OCI-LY7 (cell line): ENCODE results near the gene DDX56. TPM values are rescaled to one million over a fixed set of nuclear protein-coding genes. Genes with fewer than 3 reads are reported as not detected.

Source experiments
- BruUV-seq: library from RNA; stranded (reverse); fragments of 400-500 nt; replicated peaks from 2 replicates; lab custom pipeline; 2021; lab: Mats Ljungman, UMichigan
- CTCF ChIA-PET: fragments of 300-600 bp; sonication (Branson Sonifier 250); formaldehyde crosslinking; loops from one replicate; lab custom pipeline; 2022; ENCODE audit warnings: antibody characterized with exemption; ENCODE audit not compliant: unreplicated experiment; lab: Charles Lee
- POLR2A ChIA-PET: fragments of 300-600 bp; sonication (Branson Sonifier 250); formaldehyde crosslinking; loops from one replicate; lab custom pipeline; 2022; ENCODE audit warnings: antibody characterized with exemption; lab: Charles Lee
- DNase-seq: peaks from one replicate; pipeline ENCODE4 v3.0.0-alpha.2; 2015; ENCODE audit warnings: low spot score
- H2AFZ ChIP-seq: fragments of 200-600 bp; sonication (generic), shearing (Covaris generic); 2 replicates; pipeline ENCODE4 v1.6.1; 2014; ENCODE audit warnings: mild to moderate bottlenecking, antibody characterized with exemption, low read length, moderate library complexity
- H3K27ac ChIP-seq: fragments of 200-600 bp; sonication (generic); 2 replicates; pipeline ENCODE4 v1.5.1; 2014; ENCODE audit warnings: mixed run types, low read depth, mild to moderate bottlenecking, moderate library complexity, low read length, inconsistent platforms; ENCODE audit not compliant: poor library complexity, severe bottlenecking
- H3K36me3 ChIP-seq: fragments of 200-600 bp; sonication (generic); 2 replicates; pipeline ENCODE4 v1.6.1; 2014; ENCODE audit warnings: mild to moderate bottlenecking, antibody characterized with exemption, low read length, moderate library complexity, mixed read lengths; ENCODE audit not compliant: insufficient read depth
- H3K4me1 ChIP-seq: fragments of 200-600 bp; sonication (generic); 2 replicates; pipeline ENCODE4 v1.5.1; 2014; ENCODE audit warnings: mild to moderate bottlenecking, low read length; ENCODE audit not compliant: insufficient read depth, poor library complexity, severe bottlenecking
- H3K4me2 ChIP-seq: fragments of 200-600 bp; sonication (generic); 2 replicates; pipeline ENCODE4 v1.6.1; 2014; ENCODE audit warnings: mild to moderate bottlenecking, low read length
- H3K4me3 ChIP-seq: fragments of 200-600 bp; sonication (generic); 2 replicates; pipeline ENCODE4 v1.5.1; 2014; ENCODE audit warnings: mild to moderate bottlenecking, low read depth, low read length; ENCODE audit not compliant: poor library complexity, severe bottlenecking
- H3K79me2 ChIP-seq: fragments of 200-600 bp; sonication (generic); 2 replicates; pipeline ENCODE4 v1.6.1; 2016; ENCODE audit warnings: low read depth, mild to moderate bottlenecking, low read length, moderate library complexity, mixed read lengths; ENCODE audit not compliant: insufficient read depth
- H3K9me2 ChIP-seq: fragments of 200-600 bp; sonication (generic); 2 replicates; pipeline ENCODE4 v1.6.1; 2016; ENCODE audit warnings: mild to moderate bottlenecking, low read length, mixed read lengths; ENCODE audit not compliant: insufficient read depth
- H3K9me3 ChIP-seq: fragments of 200-600 bp; sonication (generic); 2 replicates; pipeline ENCODE4 v1.6.1; 2014; ENCODE audit warnings: mild to moderate bottlenecking, mixed run types, low read length, mixed read lengths
- H4K20me1 ChIP-seq: fragments of 200-600 bp; sonication (generic); 2 replicates; pipeline ENCODE4 v1.6.1; 2014; ENCODE audit warnings: mild to moderate bottlenecking, antibody characterized with exemption, low read length, moderate library complexity, mixed read lengths; ENCODE audit not compliant: insufficient read depth
- CTCF ChIP-seq: fragments of 200-600 bp; sonication (generic); conservative IDR thresholded peaks from 2 replicates; pipeline ENCODE4 v1.5.1; 2014; ENCODE audit warnings: mild to moderate bottlenecking, antibody characterized with exemption, low read length, moderate library complexity, mixed read lengths
- EZH2phosphoT487 ChIP-seq: fragments of 200-600 bp; sonication (generic); IDR thresholded peaks from 2 replicates; pipeline ENCODE4 v1.6.1; 2018; ENCODE audit warnings: low read depth, borderline replicate concordance, mild to moderate bottlenecking, mixed run types, antibody characterized with exemption, low read length, moderate library complexity, mixed read lengths
- intact Hi-C: fragments of 100-400 bp; cut with micrococcal nuclease; formaldehyde crosslinking; loops from one replicate; pipeline ENCODE4 v1.10.0; 2022; ENCODE audit not compliant: unreplicated experiment
- total RNA-seq, 2 experiments: library from RNA; depleted of rRNA in 1 of 2; stranded (reverse); fragments of >200 nt in 1 of 2; shearing (Covaris generic) in 1 of 2; gene quantifications; 2 replicates each; pipeline ENCODE4 v1.2.3, GENCODE V29; 2014 to 2022

Gene DDX56
- total RNA-seq, 2 experiments from 2014 or later, result 89.2 to 95.4 TPM

- no peak for DNase-seq
- Histone ChIP-seq H3K79me2 (no peaks in the 10 kb centered on the region), H3K36me3 (no peaks in the 10 kb centered on the region), H4K20me1 (no peaks in the 10 kb centered on the region), H3K4me2 (no peak overlapping the region), H3K9me3 (no peaks in the 10 kb centered on the region), H2AFZ (no peak overlapping the region), H3K27ac (no peak overlapping the region), H3K4me3 (no peak overlapping the region), H3K9me2 (no peaks in the 10 kb centered on the region), H3K4me1 (no peaks in the 10 kb centered on the region)
- TF ChIP-seq EZH2phosphoT487 (no peak), CTCF (no peak)
- intact Hi-C loops, result no loop called here
- CTCF ChIA-PET, result no interaction called here
- POLR2A ChIA-PET, result no interaction called here
- no TSS peak for BruUV-seq
These were observed 31.7 kb downstream of the DDX56 start for GRCh38 chr7:44541876-44542610.

DNA sequence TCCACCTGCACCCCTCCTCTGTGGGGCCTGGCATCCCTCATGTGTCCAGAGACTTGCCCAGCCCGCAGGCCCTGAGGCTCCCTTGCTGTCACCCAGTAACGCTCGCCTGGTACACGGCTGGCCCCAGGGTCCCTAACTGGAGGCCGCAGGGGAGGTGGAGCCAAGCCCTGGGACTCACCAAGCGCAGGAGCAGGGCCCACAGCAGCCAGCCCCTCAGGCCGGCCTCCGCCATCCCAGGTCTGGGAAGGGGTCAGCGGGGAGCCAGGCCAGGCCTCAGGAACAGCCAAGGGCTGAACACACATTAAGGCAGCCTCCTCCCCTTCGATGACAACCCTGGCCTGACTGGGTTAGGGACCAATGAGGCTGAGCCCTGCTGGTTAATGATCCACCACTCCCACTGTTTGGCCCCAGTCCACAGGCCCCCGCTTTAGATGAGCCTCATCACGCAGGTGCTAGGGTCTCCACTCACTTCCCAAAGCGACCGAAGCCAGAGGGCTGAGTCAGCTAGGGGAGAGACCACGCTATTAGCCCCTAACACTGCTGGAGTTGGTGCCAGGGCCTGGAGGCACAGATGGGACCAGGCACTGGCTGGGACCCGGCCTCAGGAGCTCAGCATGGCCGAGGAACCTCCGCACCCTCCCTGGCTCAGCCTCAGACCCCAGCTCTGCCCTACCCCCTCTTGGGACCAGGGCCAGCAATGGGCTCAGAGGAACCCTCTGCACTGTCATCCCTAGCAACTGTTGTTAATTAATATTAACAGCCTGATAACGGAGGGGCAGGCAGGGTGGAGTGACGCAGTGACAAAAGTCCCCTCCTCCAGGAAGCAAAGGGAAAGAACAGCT, 32.5 kb downstream of the DDX56 start, which contains the start of gene NPC1L1:
Gene NPC1L1, minus strand, starts transcription at position 303 of the 842 bp plus-strand sequence. Its CDS starts 71 bp downstream, at position 232.
- BruUV-seq, result no TSS peak
- CTCF ChIA-PET, result no interaction called here
- H3K9me3 ChIP-seq, result no peaks in the 10 kb centered on the region

More for the DNA sequence above, 32.5 kb downstream of the DDX56 start, which contains the start of gene NPC1L1:
- Histone ChIP-seq H3K4me3 (no peak within 1 kb of the TSS), H2AFZ (no peak within 1 kb of the TSS), H3K36me3 (no peaks in the 10 kb centered on the region), H3K4me2 (no peak within 1 kb of the TSS), H3K27ac (no peak within 1 kb of the TSS), H3K79me2 (no peaks in the 10 kb centered on the region), H4K20me1 (no peaks in the 10 kb centered on the region), H3K9me2 (no peaks in the 10 kb centered on the region), H3K4me1 (no peaks in the 10 kb centered on the region)
- no peak for DNase-seq
- TF ChIP-seq EZH2phosphoT487 (no peak), CTCF (no peak)
- intact Hi-C loops, result no loop called here
- POLR2A ChIA-PET, result no interaction called here
